Activated CD8-positive, alpha-beta T cell treated with anti-CD3 and anti-CD28 coated beads for 36 hours (primary cell): Measurements from ENCODE around the gene OLFML1. TPM values are rescaled to one million over a fixed set of nuclear protein-coding genes. Genes with fewer than 3 reads are reported as not detected.

ENCODE experiments used
- ATAC-seq: fragments of 200-7000 bp; cut with Tn5 transposase; one replicate; pipeline ENCODE4 v1.10.0; 2021; ENCODE audit warnings: mild to moderate bottlenecking, moderate library complexity
- CTCF ChIA-PET: fragments of 350-600 bp; sonication (Branson Sonifier 250); formaldehyde crosslinking; loops from one replicate; lab custom pipeline; 2021; ENCODE audit warnings: antibody characterized with exemption; lab: Charles Lee
- POLR2A ChIA-PET: fragments of 350-600 bp; sonication (Branson Sonifier 250); formaldehyde crosslinking; loops from one replicate; lab custom pipeline; 2021; ENCODE audit warnings: antibody characterized with exemption; lab: Charles Lee
- DNase-seq: peaks from one replicate; pipeline ENCODE4 v3.0.0-alpha.2; 2020
- H3K27ac Mint-ChIP-seq: one replicate; pipeline ENCODE4 v1.8.0; 2021; ENCODE audit warnings: mild to moderate bottlenecking, mixed read lengths
- H3K27me3 Mint-ChIP-seq: one replicate; pipeline ENCODE4 v1.8.0; 2021; ENCODE audit warnings: mixed read lengths
- H3K36me3 Mint-ChIP-seq: one replicate; pipeline ENCODE4 v1.8.0; 2021; ENCODE audit warnings: low read depth, mixed read lengths
- H3K4me1 Mint-ChIP-seq: one replicate; pipeline ENCODE4 v1.8.0; 2021; ENCODE audit warnings: low read depth, mixed read lengths
- H3K4me3 Mint-ChIP-seq: one replicate; pipeline ENCODE4 v1.8.0; 2021; ENCODE audit warnings: mild to moderate bottlenecking, moderate library complexity, mixed read lengths
- H3K9me3 Mint-ChIP-seq: one replicate; pipeline ENCODE4 v1.8.0; 2021; ENCODE audit warnings: mixed read lengths
- intact Hi-C: fragments of 100-400 bp; cut with micrococcal nuclease; formaldehyde crosslinking; loops from one replicate; pipeline ENCODE4 v1.10.0; 2022
- total RNA-seq, 2 experiments: library from RNA; stranded (reverse); gene quantifications; one replicate each; pipeline ENCODE4 v1.2.3, GENCODE V29; 2021
- TF ChIP-seq, protein P1 (sequence below): fragments of 200-600 bp; IDR thresholded peaks from one replicate; pipeline ENCODE4 v1.8.0; 2022; ENCODE audit warnings: antibody characterized with exemption, mild to moderate bottlenecking

The OLFML1 gene
- total RNA-seq, 2 experiments from 2014 or later: not detected

DNA sequence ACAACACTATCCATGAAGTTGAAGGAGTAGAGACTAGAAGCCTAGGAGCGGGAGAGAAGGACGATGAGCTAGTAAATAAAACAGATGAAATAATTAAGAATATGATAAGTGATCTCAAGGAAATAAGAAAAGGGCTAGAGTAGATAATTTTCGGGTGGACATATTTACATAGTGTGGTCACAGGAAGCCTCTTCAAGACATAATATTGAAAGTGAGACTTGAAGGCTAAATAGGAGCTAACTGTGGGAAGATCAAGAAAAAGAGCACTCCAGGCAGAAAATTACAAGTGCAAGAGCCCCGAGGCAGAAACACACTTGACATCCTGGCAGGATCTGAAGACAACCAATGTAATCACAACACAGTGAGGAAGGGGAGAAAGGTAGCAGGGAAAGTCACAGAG, 16.6 kb downstream of the OLFML1 start:
- ChIA-PET POLR2A (no interaction called here), CTCF (interaction anchor here (1.0 kb wide), 1 partner anchor 10 kb away, joined by 3 read pairs; no protein-coding TSS in a partner anchor)
- Mint-ChIP-seq H3K4me3 (no peak overlapping the region), H3K27me3 (peaks cover 2% of the 10 kb centered on the region), H3K4me1 (no peaks in the 10 kb centered on the region), H3K36me3 (no peaks in the 10 kb centered on the region), H3K9me3 (no peaks in the 10 kb centered on the region), H3K27ac (no peak overlapping the region)
- no peak for DNase-seq
- TF ChIP-seq, protein P1, sequence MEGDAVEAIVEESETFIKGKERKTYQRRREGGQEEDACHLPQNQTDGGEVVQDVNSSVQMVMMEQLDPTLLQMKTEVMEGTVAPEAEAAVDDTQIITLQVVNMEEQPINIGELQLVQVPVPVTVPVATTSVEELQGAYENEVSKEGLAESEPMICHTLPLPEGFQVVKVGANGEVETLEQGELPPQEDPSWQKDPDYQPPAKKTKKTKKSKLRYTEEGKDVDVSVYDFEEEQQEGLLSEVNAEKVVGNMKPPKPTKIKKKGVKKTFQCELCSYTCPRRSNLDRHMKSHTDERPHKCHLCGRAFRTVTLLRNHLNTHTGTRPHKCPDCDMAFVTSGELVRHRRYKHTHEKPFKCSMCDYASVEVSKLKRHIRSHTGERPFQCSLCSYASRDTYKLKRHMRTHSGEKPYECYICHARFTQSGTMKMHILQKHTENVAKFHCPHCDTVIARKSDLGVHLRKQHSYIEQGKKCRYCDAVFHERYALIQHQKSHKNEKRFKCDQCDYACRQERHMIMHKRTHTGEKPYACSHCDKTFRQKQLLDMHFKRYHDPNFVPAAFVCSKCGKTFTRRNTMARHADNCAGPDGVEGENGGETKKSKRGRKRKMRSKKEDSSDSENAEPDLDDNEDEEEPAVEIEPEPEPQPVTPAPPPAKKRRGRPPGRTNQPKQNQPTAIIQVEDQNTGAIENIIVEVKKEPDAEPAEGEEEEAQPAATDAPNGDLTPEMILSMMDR: no peak
- intact Hi-C loops: no loop called here
- no peak for ATAC-seq

DNA sequence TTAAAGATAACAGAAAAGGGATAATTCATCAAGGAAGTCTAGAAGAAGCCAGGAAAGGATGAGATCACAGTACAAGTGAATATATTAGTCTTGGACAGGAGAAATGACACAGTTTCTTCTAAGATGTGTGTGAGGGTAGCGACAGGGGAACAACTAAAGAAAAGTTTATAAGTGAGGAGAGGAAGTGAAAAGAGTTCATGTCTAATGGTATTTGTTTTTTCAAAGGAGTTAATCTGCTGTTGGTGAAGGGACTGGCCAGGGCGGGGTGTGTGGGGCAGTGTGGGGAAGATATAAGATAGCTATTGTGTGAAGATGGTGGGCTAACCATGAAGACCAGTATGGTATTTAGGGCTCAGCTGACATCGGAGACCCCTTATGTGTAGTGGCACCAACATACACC, 20.9 kb downstream of the OLFML1 start:
- ATAC-seq (no peak), DNase-seq (no peak)
- no peak overlapping the region for H3K27ac Mint-ChIP-seq
- no peaks in the 10 kb centered on the region for H3K4me1 Mint-ChIP-seq
- ChIA-PET CTCF (no interaction called here), POLR2A (no interaction called here)
- TF ChIP-seq, protein P1: no peak
- intact Hi-C loops: no loop called here
- H3K9me3 Mint-ChIP-seq: no peaks in the 10 kb centered on the region
- no peaks in the 10 kb centered on the region for H3K36me3 Mint-ChIP-seq
- H3K27me3 Mint-ChIP-seq: no peaks in the 10 kb centered on the region
- H3K4me3 Mint-ChIP-seq: no peak overlapping the region

- intact Hi-C loops: no loop called here
- POLR2A ChIA-PET: no interaction called here
- peaks cover 10% of the 10 kb centered on the region for H3K4me1 Mint-ChIP-seq
- H3K36me3 Mint-ChIP-seq: no peaks in the 10 kb centered on the region
- TF ChIP-seq, protein P1: no peak
- H3K9me3 Mint-ChIP-seq: no peaks in the 10 kb centered on the region
- no peak for DNase-seq
- CTCF ChIA-PET: no interaction called here
- no peak for ATAC-seq
- no peaks in the 10 kb centered on the region for H3K27me3 Mint-ChIP-seq
- H3K4me3 Mint-ChIP-seq: no peak overlapping the region
- H3K27ac Mint-ChIP-seq: no peak overlapping the region
Observed at GRCh38 chr11:7508087-7508486, 22.8 kb downstream of the OLFML1 start.

DNA sequence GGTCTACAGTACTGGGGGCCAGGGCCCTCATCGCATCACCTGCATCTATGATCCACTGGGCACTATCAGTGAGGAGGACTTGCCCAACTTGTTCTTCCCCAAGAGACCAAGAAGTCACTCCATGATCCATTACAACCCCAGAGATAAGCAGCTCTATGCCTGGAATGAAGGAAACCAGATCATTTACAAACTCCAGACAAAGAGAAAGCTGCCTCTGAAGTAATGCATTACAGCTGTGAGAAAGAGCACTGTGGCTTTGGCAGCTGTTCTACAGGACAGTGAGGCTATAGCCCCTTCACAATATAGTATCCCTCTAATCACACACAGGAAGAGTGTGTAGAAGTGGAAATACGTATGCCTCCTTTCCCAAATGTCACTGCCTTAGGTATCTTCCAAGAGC, 24.7 kb downstream of the OLFML1 start:
- ChIA-PET POLR2A (no interaction called here), CTCF (interaction anchor here (0.8 to 1.2 kb wide), 3 partner anchors 12 to 61 kb away, joined by 3 to 5 read pairs (median 4); no protein-coding TSS in a partner anchor)
- no peak for ATAC-seq
- no peaks in the 10 kb centered on the region for H3K36me3 Mint-ChIP-seq
- H3K9me3 Mint-ChIP-seq: no peaks in the 10 kb centered on the region
- DNase-seq: no peak
- peaks cover 15% of the 10 kb centered on the region for H3K4me1 Mint-ChIP-seq
- no peaks in the 10 kb centered on the region for H3K27me3 Mint-ChIP-seq
- no peak overlapping the region for H3K27ac Mint-ChIP-seq
- no peak overlapping the region for H3K4me3 Mint-ChIP-seq
- intact Hi-C loops: loop anchor here (10.0 kb wide), 1 partner anchor 185 kb away; no protein-coding TSS in a partner anchor
- TF ChIP-seq, protein P1: no peak

GRCh38 chr11:7511401-7511800, 26.1 kb downstream of the OLFML1 start:
- peaks cover 25% of the 10 kb centered on the region for H3K4me1 Mint-ChIP-seq
- DNase-seq (no peak), ATAC-seq (no peak)
- no peaks in the 10 kb centered on the region for H3K36me3 Mint-ChIP-seq
- TF ChIP-seq, protein P1: no peak
- no peak overlapping the region for H3K4me3 Mint-ChIP-seq
- ChIA-PET CTCF (interaction anchor here (1.0 to 2.5 kb wide), 3 partner anchors 19 to 91 kb away, joined by 3 to 7 read pairs (median 3); no protein-coding TSS in a partner anchor), POLR2A (no interaction called here)
- intact Hi-C loops: loop anchor here (10.0 kb wide), 1 partner anchor 183 kb away; no protein-coding TSS in a partner anchor
- no peaks in the 10 kb centered on the region for H3K9me3 Mint-ChIP-seq
- peaks cover 4% of the 10 kb centered on the region for H3K27me3 Mint-ChIP-seq
- no peak overlapping the region for H3K27ac Mint-ChIP-seq
